GM12878 (cell line): ENCODE results near the gene ZNRF3. TPM values are rescaled to one million over a fixed set of nuclear protein-coding genes. Genes with fewer than 3 reads are reported as not detected.

Source experiments
- ATAC-seq: fragments of 200-7000 bp; cut with Tn5 transposase; 3 replicates; pipeline ENCODE4 v1.9.1; 2020; ENCODE audit warnings: mild to moderate bottlenecking, moderate library complexity
- BruUV-seq: library from RNA; stranded (reverse); fragments of 400-500 nt; replicated peaks from 2 replicates; lab custom pipeline; 2021; lab: Mats Ljungman, UMichigan
- CTCF ChIA-PET: fragments of 300-600 bp; sonication (Branson Sonifier 250); formaldehyde crosslinking; extraction: SDS; loops from one replicate; lab custom pipeline; 2021; ENCODE audit warnings: inconsistent platforms; lab: Yijun Ruan, JAX
- POLR2A ChIA-PET: fragments of 350-600 bp; formaldehyde crosslinking; extraction: SDS; loops from one replicate; lab custom pipeline; 2021; ENCODE audit warnings: inconsistent platforms; lab: Charles Lee
- RAD21 ChIA-PET: fragments of 300-600 bp; sonication (Branson Sonifier 250); formaldehyde crosslinking; loops from one replicate; lab custom pipeline; 2023; ENCODE audit warnings: antibody characterized with exemption; ENCODE audit not compliant: unreplicated experiment; lab: Charles Lee
- SMC1A ChIA-PET: fragments of 300-600 bp; sonication (Branson Sonifier 250); formaldehyde crosslinking; loops from one replicate; lab custom pipeline; 2023; ENCODE audit not compliant: unreplicated experiment, uncharacterized antibody; lab: Charles Lee
- DNase-seq: peaks from one replicate; pipeline ENCODE4 v3.0.0-alpha.2; 2011; ENCODE audit warnings: low read depth, low spot score
- FAIRE-seq: peaks from 3 replicates; lab custom pipeline; 2011; peaks lifted over from hg19 to GRCh38; lab: Jason Lieb, UNC
- H2AFZ ChIP-seq: 2 replicates; pipeline ENCODE4 v1.6.0; 2011; ENCODE audit warnings: low read depth, low read length, control low read depth; ENCODE audit not compliant: control insufficient read depth
- H3K27ac ChIP-seq: 2 replicates; pipeline ENCODE4 v1.5.1; 2011; ENCODE audit warnings: control low read depth; ENCODE audit not compliant: control insufficient read depth, insufficient read depth
- H3K27me3 ChIP-seq, 2 experiments: replicated peaks in 1 of 2; 2 replicates each; pipeline versions ENCODE4 v1.6.0 to v1.6.1; 2011; ENCODE audit warnings: low read length in 1 of 2; ENCODE audit not compliant: control insufficient read depth in 2 of 2, insufficient read depth in 2 of 2
- H3K36me3 ChIP-seq, 2 experiments: 2 replicates each; pipeline ENCODE4 v1.5.1; 2011; ENCODE audit warnings: low read length in 1 of 2; ENCODE audit not compliant: control insufficient read depth in 2 of 2, insufficient read depth in 2 of 2
- H3K4me1 ChIP-seq: 2 replicates; pipeline ENCODE4 v1.6.1; 2011; ENCODE audit warnings: mild to moderate bottlenecking, low read length, moderate library complexity, mixed read lengths; ENCODE audit not compliant: control insufficient read depth, insufficient read depth
- H3K4me2 ChIP-seq: 2 replicates; pipeline ENCODE4 v1.6.0; 2011; ENCODE audit warnings: control low read depth; ENCODE audit not compliant: control insufficient read depth, insufficient read depth
- H3K4me3 ChIP-seq: fragments of 200-600 bp; sonication (generic); 2 replicates; pipeline ENCODE4 v1.5.1; 2016
- H3K79me2 ChIP-seq: 2 replicates; pipeline ENCODE4 v1.6.0; 2011; ENCODE audit warnings: low read length; ENCODE audit not compliant: control insufficient read depth, insufficient read depth
- H3K9ac ChIP-seq: 2 replicates; pipeline ENCODE4 v1.8.0; 2011; ENCODE audit warnings: low read length, control low read depth, mixed read lengths; ENCODE audit not compliant: control insufficient read depth, insufficient read depth
- H3K9me3 ChIP-seq: replicated peaks from 3 replicates; pipeline ENCODE4 v1.5.1; 2011; ENCODE audit warnings: mild to moderate bottlenecking, low read length; ENCODE audit not compliant: control insufficient read depth, insufficient read depth
- H4K20me1 ChIP-seq: 2 replicates; pipeline ENCODE4 v1.6.0; 2011; ENCODE audit not compliant: control insufficient read depth, insufficient read depth
- ATF7 ChIP-seq: fragments of 450-650 bp; IDR thresholded peaks from 2 replicates; pipeline ENCODE4 v1.6.1; 2016; ENCODE audit warnings: low read depth, mild to moderate bottlenecking
- BCL11A ChIP-seq: IDR thresholded peaks from 2 replicates; pipeline ENCODE4 v1.6.1; 2011; ENCODE audit warnings: low read depth, low read length
- IKZF2 ChIP-seq, 2 experiments: fragments of 450-650 bp; IDR thresholded peaks; 2 replicates each; pipeline ENCODE4 v1.6.1; 2017; ENCODE audit warnings: mild to moderate bottlenecking in 2 of 2, moderate library complexity in 2 of 2
- MYB ChIP-seq: fragments of 150-350 bp; IDR thresholded peaks from 2 replicates; pipeline ENCODE4 v1.6.1; 2014; ENCODE audit warnings: mild to moderate bottlenecking, low read depth, low read length, borderline replicate concordance
- PAX5 ChIP-seq: IDR thresholded peaks from 2 replicates; pipeline ENCODE4 v1.6.1; 2011; ENCODE audit warnings: low read depth, low read length, borderline replicate concordance
- RAD21 ChIP-seq: IDR thresholded peaks from 2 replicates; pipeline ENCODE4 v1.6.1; 2011; ENCODE audit warnings: mild to moderate bottlenecking, low read depth, low read length, moderate library complexity; ENCODE audit not compliant: insufficient read depth
- SMAD5 ChIP-seq: IDR thresholded peaks from 2 replicates; pipeline ENCODE4 v1.6.1; 2016; ENCODE audit warnings: antibody characterized with exemption, low read depth
- ZSCAN29 ChIP-seq: fragments of 450-650 bp; IDR thresholded peaks from 2 replicates; pipeline ENCODE4 v1.6.1; 2017; ENCODE audit warnings: mild to moderate bottlenecking, moderate library complexity
- WGBS: methylation state at CpG from one replicate; pipeline ENCODE4 v1.1.6; 2016; ENCODE audit warnings: low lambda C conversion rate; ENCODE audit not compliant: insufficient replicate concordance, insufficient coverage; ENCODE audit errors: missing lambda C conversion rate; 5-methylcytosine and 5-hydroxymethylcytosine counted together
- in situ Hi-C: fragments of 300-500 bp; cut with MboI; formaldehyde crosslinking; loops from 9 replicates; pipeline ENCODE4 v1.14.3; 2018; ENCODE audit warnings: mixed read lengths
- intact Hi-C: fragments of 100-400 bp; cut with micrococcal nuclease; formaldehyde crosslinking; loops from one replicate; pipeline ENCODE4 v1.14.2; 2022; ENCODE audit not compliant: unreplicated experiment
- polyA plus RNA-seq, 11 experiments: library from polyadenylated mRNA; depleted of rRNA in 4 of 11; unstranded in 6 of 11; stranded (reverse) in 5 of 11; fragments of >200 nt; fragmentation: Nextera tagmentation in 4 of 11; fragmentation: Illumina TruSeq in 1 of 11; extraction: Ambion mirVana in 4 of 11; extraction: Trizol in 1 of 11; gene quantifications; 1 replicate in 1 of 11; 2 replicates in 10 of 11; pipeline versions ENCODE4 v1.2.1 to v1.2.3, GENCODE V29; 2011 to 2016; ENCODE audit warnings: inconsistent platforms in 2 of 11, missing spikeins in 2 of 11, low read depth in 1 of 11
- total RNA-seq, 4 experiments: library from RNA; depleted of rRNA in 3 of 4; stranded (reverse); fragments of >200 nt in 3 of 4; fragmentation: Illumina TruSeq in 1 of 4; extraction: Trizol in 1 of 4; gene quantifications; 2 replicates each; pipeline versions ENCODE4 v1.2.1 to v1.2.3, GENCODE V29; 2013 to 2021
- TF ChIP-seq, protein P1 (sequence below): IDR thresholded peaks from 2 replicates; pipeline ENCODE4 v1.6.1; 2011; ENCODE audit warnings: low read depth, mild to moderate bottlenecking, low read length, moderate library complexity, borderline replicate concordance; ENCODE audit errors: extremely low read depth
- TF ChIP-seq, protein P2 (sequence below): IDR thresholded peaks from 2 replicates; pipeline ENCODE4 v1.6.1; 2012; ENCODE audit warnings: low read depth, low read length, improper control_type of control experiment
- TF ChIP-seq, protein P3 (sequence below): fragments of 450-650 bp; IDR thresholded peaks from 2 replicates; pipeline ENCODE4 v1.6.1; 2017; ENCODE audit warnings: antibody characterized with exemption, mild to moderate bottlenecking, moderate library complexity

The ZNRF3 gene
- total and polyA plus RNA-seq, 10 of the 15 experiments (the other 5 are each of a cell fraction or from before 2014, with no cell fraction given) = 0.05 to 2.4 (median 0.46) TPM

DNA sequence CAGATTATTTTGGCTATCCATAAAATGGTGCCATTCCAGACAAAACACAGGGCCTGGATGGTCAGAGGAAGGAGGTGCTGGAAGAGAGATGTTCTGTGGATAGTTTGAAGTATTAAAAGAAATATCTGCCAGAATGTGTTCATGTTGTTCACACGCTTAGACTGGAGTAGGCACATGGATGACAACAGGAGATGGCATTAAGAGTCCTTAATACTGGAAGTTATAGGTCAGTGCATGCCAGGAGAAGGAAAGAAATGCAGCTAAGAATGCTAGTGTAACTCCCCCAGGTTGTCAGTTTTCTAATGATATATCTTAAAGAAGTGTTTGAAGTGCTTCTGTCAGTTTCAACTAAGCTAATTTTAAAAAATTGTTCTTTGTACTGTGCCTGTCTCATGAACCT is 209.7 kb downstream of the ZNRF3 start:
- H3K4me2 ChIP-seq = no peak overlapping the region
- no peaks in the 10 kb centered on the region for H3K4me1 ChIP-seq
- intact Hi-C loops = no loop called here
- no peak overlapping the region for H3K27ac ChIP-seq
- no peak overlapping the region for H2AFZ ChIP-seq
- POLR2A ChIA-PET = no interaction called here
- no TSS peak for BruUV-seq
- FAIRE-seq (no peak), DNase-seq (no peak), ATAC-seq (no peak)
- WGBS = 53% methylated on average over 1 of the region's 1 CpG
- CTCF ChIA-PET = interaction anchor here (1.2 to 1.9 kb wide), 2 partner anchors 22 to 61 kb away, joined by 5 read pairs; no protein-coding TSS in a partner anchor
- H4K20me1 ChIP-seq = no peaks in the 10 kb centered on the region
- no peaks in the 10 kb centered on the region for H3K9me3 ChIP-seq
- TF ChIP-seq, protein P1, sequence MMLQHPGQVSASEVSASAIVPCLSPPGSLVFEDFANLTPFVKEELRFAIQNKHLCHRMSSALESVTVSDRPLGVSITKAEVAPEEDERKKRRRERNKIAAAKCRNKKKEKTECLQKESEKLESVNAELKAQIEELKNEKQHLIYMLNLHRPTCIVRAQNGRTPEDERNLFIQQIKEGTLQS = no peak
- no peak for TF ChIP-seq IKZF2 (IDR thresholded peaks at IDR 0.05)
- in situ Hi-C loops = no loop called here
- H3K27me3 ChIP-seq = no peaks in the 10 kb centered on the region
- no peaks in the 10 kb centered on the region for H3K36me3 ChIP-seq
- no peaks in the 10 kb centered on the region for H3K79me2 ChIP-seq
- SMC1A ChIA-PET = interaction anchor here (0.7 to 1.4 kb wide), 3 partner anchors 10 to 52 kb away, joined by 3 to 4 read pairs (median 3); no protein-coding TSS in a partner anchor
- RAD21 ChIA-PET = interaction anchor here (2.0 kb wide), 1 partner anchor 10 kb away, joined by 4 read pairs; no protein-coding TSS in a partner anchor
- H3K4me3 ChIP-seq = no peak overlapping the region
- no peak overlapping the region for H3K9ac ChIP-seq

DNA sequence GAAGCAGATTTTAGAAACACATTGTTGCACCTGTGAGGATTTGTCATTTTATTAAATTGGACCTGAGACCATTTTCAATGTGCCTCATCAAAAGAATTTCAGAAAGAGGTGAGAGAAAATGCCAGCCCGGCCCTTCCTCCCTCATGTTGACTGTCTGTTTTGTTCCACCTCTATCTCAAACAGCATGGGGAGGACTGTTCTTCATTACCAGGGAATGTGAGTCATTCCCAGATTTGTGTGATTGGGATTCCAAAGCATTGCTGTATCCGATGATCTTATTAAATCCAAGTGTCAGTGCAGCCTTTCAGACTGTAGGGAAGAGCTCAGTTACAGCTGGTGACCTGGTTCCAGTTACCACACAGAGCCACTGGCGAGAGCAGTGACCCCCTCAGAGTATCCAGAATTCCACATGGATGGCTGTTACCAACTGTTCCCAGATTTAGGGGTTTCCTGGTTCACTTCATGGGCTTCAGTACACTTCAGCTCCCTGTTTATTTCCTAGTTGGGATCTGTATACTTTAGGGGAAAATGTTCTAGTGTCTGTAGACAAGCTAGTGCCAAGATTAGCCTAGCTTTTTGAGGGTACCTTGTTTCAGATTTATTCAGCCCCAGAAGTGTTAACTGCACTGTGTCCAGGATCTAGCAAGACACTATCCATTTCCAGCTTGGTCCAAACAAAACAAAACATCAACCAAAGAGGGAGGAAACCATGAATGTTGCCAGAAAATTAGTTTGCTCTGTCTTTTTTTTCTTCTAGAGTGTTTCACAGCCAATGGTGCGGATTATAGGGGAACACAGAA is 210.3 kb downstream of the ZNRF3 start:
- Histone ChIP-seq H3K36me3 (no peaks in the 10 kb centered on the region), H3K9ac (no peak overlapping the region), H3K4me2 (no peak overlapping the region), H3K4me3 (no peak overlapping the region), H3K4me1 (no peaks in the 10 kb centered on the region), H3K27me3 (no peaks in the 10 kb centered on the region), H3K79me2 (no peaks in the 10 kb centered on the region), H3K9me3 (no peaks in the 10 kb centered on the region), H3K27ac (no peak overlapping the region), H2AFZ (no peak overlapping the region), H4K20me1 (no peaks in the 10 kb centered on the region)
- BruUV-seq = no TSS peak
- ChIA-PET RAD21 (interaction anchor here (2.0 kb wide), 1 partner anchor 11 kb away, joined by 4 read pairs; no protein-coding TSS in a partner anchor), POLR2A (interaction anchor here (0.6 kb wide), 3 partner anchors 11 to 331 kb away, joined by 3 to 4 read pairs (median 4); no protein-coding TSS in a partner anchor), SMC1A (interaction anchor here (0.7 to 1.9 kb wide), 4 partner anchors 11 to 53 kb away, joined by 3 to 5 read pairs (median 4); no protein-coding TSS in a partner anchor), CTCF (interaction anchor here (1.2 to 1.9 kb wide), 3 partner anchors 22 to 265 kb away, joined by 3 to 5 read pairs (median 5); no protein-coding TSS in a partner anchor)
- intact Hi-C loops = no loop called here
- DNase-seq (no peak), FAIRE-seq (no peak), ATAC-seq (no peak)
- 24% methylated on average over 4 of the region's 4 CpGs for WGBS
- in situ Hi-C loops = no loop called here
- no peak for TF ChIP-seq SMAD5
- TF ChIP-seq BCL11A = no peak
- TF ChIP-seq ZSCAN29 = no peak
- TF ChIP-seq RAD21 = no peak
- TF ChIP-seq PAX5 = no peak
- TF ChIP-seq, protein P2, sequence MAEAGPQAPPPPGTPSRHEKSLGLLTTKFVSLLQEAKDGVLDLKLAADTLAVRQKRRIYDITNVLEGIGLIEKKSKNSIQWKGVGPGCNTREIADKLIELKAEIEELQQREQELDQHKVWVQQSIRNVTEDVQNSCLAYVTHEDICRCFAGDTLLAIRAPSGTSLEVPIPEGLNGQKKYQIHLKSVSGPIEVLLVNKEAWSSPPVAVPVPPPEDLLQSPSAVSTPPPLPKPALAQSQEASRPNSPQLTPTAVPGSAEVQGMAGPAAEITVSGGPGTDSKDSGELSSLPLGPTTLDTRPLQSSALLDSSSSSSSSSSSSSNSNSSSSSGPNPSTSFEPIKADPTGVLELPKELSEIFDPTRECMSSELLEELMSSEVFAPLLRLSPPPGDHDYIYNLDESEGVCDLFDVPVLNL = no peak
- TF ChIP-seq ATF7 = no peak
- no peak for TF ChIP-seq MYB
- TF ChIP-seq, protein P3, sequence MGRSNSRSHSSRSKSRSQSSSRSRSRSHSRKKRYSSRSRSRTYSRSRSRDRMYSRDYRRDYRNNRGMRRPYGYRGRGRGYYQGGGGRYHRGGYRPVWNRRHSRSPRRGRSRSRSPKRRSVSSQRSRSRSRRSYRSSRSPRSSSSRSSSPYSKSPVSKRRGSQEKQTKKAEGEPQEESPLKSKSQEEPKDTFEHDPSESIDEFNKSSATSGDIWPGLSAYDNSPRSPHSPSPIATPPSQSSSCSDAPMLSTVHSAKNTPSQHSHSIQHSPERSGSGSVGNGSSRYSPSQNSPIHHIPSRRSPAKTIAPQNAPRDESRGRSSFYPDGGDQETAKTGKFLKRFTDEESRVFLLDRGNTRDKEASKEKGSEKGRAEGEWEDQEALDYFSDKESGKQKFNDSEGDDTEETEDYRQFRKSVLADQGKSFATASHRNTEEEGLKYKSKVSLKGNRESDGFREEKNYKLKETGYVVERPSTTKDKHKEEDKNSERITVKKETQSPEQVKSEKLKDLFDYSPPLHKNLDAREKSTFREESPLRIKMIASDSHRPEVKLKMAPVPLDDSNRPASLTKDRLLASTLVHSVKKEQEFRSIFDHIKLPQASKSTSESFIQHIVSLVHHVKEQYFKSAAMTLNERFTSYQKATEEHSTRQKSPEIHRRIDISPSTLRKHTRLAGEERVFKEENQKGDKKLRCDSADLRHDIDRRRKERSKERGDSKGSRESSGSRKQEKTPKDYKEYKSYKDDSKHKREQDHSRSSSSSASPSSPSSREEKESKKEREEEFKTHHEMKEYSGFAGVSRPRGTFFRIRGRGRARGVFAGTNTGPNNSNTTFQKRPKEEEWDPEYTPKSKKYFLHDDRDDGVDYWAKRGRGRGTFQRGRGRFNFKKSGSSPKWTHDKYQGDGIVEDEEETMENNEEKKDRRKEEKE = no peak
